ENCODE measurements around the gene NSD1. TPM values are rescaled to one million over a fixed set of nuclear protein-coding genes. Genes with fewer than 3 reads are reported as not detected.

Gene NSD1
- total and polyA plus RNA-seq, 9 of the 15 experiments (the other 6 are each of a cell fraction or from before 2014, with no cell fraction given) = 3.8 to 51.0 (median 24.7) TPM

DNA sequence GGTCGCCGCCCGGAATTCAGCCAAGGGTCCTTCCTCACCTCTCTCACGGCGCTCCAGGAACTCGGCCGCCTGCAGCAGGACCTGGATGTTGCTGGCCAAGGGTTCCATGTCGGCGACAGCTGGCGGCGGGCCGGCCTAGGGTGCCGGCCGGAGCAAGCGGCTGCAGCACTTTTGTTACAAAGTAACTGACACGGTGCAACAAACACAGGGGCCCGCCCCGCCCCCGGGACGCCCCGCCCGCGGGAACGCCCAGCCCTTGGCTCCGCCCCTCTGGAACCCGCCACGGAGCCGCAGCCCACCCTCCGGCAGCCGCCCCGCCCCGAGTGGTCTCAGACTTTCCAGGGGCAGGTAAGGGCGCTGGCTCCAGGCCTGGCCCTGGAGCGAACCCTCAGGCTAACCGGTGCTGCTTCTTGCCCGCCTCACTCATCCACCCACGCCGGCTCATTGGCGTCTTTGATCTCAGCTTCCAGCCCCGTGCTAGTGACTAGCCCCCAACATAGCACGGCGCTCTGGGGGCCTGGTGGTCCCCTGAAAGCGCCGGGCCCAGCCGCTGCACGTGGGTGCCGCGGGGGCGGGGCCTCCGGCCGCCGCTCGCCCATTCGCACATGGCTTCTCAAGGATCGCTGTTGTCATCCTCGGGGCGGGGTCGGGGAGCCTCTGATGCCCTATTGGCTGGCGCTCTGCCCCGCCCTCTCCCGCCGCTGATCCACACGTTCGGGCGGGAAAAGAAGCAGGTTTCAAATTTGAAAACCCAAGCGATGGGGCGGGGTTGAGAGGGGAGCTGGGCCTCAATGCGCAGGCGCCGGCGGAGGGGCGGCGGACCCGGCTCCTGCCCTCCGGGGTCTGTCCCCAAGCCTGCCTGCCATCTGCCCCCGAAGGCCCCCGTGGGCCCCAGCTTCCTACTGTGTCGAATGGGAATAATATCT is 178.4 kb downstream of the NSD1 start, which contains the start of gene MXD3 (continued):
- TF ChIP-seq ZNF830 (CRISPR knock-in tag; IDR thresholded peaks at IDR 0.05) (no peak), PCBP1 (IDR thresholded peaks at IDR 0.05; ENCODE audit: low read depth, low read length, poor library complexity, severe bottlenecking) (peak; percentile 81), MCM2 (IDR thresholded peaks at IDR 0.05; ENCODE audit: low read depth) (no peak), SP2 (IDR thresholded peaks at IDR 0.05; ENCODE audit: extremely low read depth, low read depth, low read length, poor library complexity, severe bottlenecking) (no peak), ZNF717 (CRISPR knock-in tag; IDR thresholded peaks at IDR 0.05) (no peak), ATF1 (CRISPR knock-in tag; IDR thresholded peaks at IDR 0.05) (no peak), ATF1 (tag; IDR thresholded peaks at IDR 0.05) (peak; percentile 79), EP300 (IDR thresholded peaks at IDR 0.05; ENCODE audit: low read length) (no peak), GABPB2 (CRISPR knock-in tag; conservative IDR thresholded peaks at IDR 0.05) (no peak), MYBL2 (IDR thresholded peaks at IDR 0.05; ENCODE audit: low read depth) (peak; percentile 98), MYBL2 (CRISPR knock-in tag; IDR thresholded peaks at IDR 0.05; ENCODE audit: borderline replicate concordance) (peak; percentile 95; the same call in 1 of the 2 replicates), SAP30 (IDR thresholded peaks at IDR 0.05; ENCODE audit: borderline replicate concordance, insufficient read depth, low read depth, low read length, poor library complexity, severe bottlenecking) (peak; percentile 97), YBX1 (IDR thresholded peaks at IDR 0.05) (no peak), ZNF197 (CRISPR knock-in tag; IDR thresholded peaks at IDR 0.05; ENCODE audit: low read depth) (no peak), CTCFL (IDR thresholded peaks at IDR 0.05; ENCODE audit: borderline replicate concordance, insufficient read depth, low read depth, low read length, poor library complexity, severe bottlenecking) (no peak), MBD2 (IDR thresholded peaks at IDR 0.05; ENCODE audit: borderline replicate concordance, low read depth) (peak; percentile 63), CC2D1A (IDR thresholded peaks at IDR 0.05) (no peak), GMEB1 (CRISPR knock-in tag; IDR thresholded peaks at IDR 0.05) (peak; percentile 38; the same call in 1 of the 2 replicates), ZNF778 (CRISPR knock-in tag; IDR thresholded peaks at IDR 0.05) (no peak), PHF21A (IDR thresholded peaks at IDR 0.05; ENCODE audit: borderline replicate concordance, low read depth) (no peak), ZNF79 (CRISPR knock-in tag; IDR thresholded peaks at IDR 0.05; ENCODE audit: low read depth) (no peak), ZNF316 (IDR thresholded peaks at IDR 0.05) (no peak)
- TF ChIP-seq, protein P1, sequence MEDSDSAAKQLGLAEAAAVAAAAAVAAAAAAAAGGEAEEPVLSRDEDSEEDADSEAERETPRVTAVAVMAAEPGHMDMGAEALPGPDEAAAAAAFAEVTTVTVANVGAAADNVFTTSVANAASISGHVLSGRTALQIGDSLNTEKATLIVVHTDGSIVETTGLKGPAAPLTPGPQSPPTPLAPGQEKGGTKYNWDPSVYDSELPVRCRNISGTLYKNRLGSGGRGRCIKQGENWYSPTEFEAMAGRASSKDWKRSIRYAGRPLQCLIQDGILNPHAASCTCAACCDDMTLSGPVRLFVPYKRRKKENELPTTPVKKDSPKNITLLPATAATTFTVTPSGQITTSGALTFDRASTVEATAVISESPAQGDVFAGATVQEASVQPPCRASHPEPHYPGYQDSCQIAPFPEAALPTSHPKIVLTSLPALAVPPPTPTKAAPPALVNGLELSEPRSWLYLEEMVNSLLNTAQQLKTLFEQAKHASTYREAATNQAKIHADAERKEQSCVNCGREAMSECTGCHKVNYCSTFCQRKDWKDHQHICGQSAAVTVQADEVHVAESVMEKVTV (CRISPR knock-in tag; IDR thresholded peaks at IDR 0.05) = no peak

Data from K562 (cell line).